A673 (cell line): Measurements from ENCODE around the gene CBX4. TPM values are rescaled to one million over a fixed set of nuclear protein-coding genes. Genes with fewer than 3 reads are reported as not detected.
A peak's percentile ranks its signal among the peaks of the same experiment; 100 is the strongest.

Experiments used
- BruUV-seq: library from RNA; stranded (reverse); fragments of 400-500 nt; replicated peaks from 2 replicates; lab custom pipeline; 2021; lab: Mats Ljungman, UMichigan
- CTCF ChIA-PET: fragments of 300-600 bp; sonication (Branson Sonifier 250); formaldehyde crosslinking; loops from one replicate; lab custom pipeline; 2022; ENCODE audit warnings: antibody characterized with exemption; lab: Charles Lee
- POLR2A ChIA-PET: fragments of 300-600 bp; sonication (Branson Sonifier 250); formaldehyde crosslinking; loops from one replicate; lab custom pipeline; 2022; ENCODE audit warnings: antibody characterized with exemption; ENCODE audit not compliant: low non-redundant PET; lab: Charles Lee
- DNase-seq: peaks from one replicate; pipeline ENCODE4 v3.0.0-alpha.2; 2015; ENCODE audit warnings: low spot score
- H3K27ac ChIP-seq: fragments of 200-600 bp; sonication (generic); 2 replicates; pipeline ENCODE4 v1.5.1; 2016; ENCODE audit warnings: mixed run types, low read depth, mild to moderate bottlenecking, mixed read lengths, antibody characterized with exemption, low read length; ENCODE audit not compliant: poor library complexity, severe bottlenecking
- H3K27me3 ChIP-seq: fragments of 200-600 bp; sonication (generic); replicated peaks from 2 replicates; pipeline ENCODE4 v1.6.1; 2017; ENCODE audit warnings: mixed run types, low read depth, mild to moderate bottlenecking, mixed read lengths, antibody characterized with exemption, low read length; ENCODE audit not compliant: insufficient read depth, poor library complexity
- H3K36me3 ChIP-seq: fragments of 200-600 bp; sonication (generic); 2 replicates; pipeline ENCODE4 v1.6.1; 2016; ENCODE audit warnings: mixed run types, mild to moderate bottlenecking, mixed read lengths, antibody characterized with exemption, low read length; ENCODE audit not compliant: insufficient read depth, poor library complexity, severe bottlenecking
- H3K4me1 ChIP-seq: fragments of 200-600 bp; sonication (generic); 2 replicates; pipeline ENCODE4 v1.6.1; 2017; ENCODE audit warnings: mixed run types, mild to moderate bottlenecking, mixed read lengths, antibody characterized with exemption, low read length; ENCODE audit not compliant: insufficient read depth, poor library complexity, severe bottlenecking
- H3K4me3 ChIP-seq: fragments of 200-600 bp; sonication (generic); 2 replicates; pipeline ENCODE4 v1.5.1; 2016; ENCODE audit warnings: low read depth, mixed run types, mild to moderate bottlenecking, mixed read lengths, low read length; ENCODE audit not compliant: poor library complexity, severe bottlenecking
- H3K9me3 ChIP-seq: fragments of 200-600 bp; sonication (generic); 2 replicates; pipeline ENCODE4 v1.6.1; 2016; ENCODE audit warnings: mixed run types, low read depth, mild to moderate bottlenecking, mixed read lengths, antibody characterized with exemption, low read length; ENCODE audit not compliant: poor library complexity, severe bottlenecking
- CTCF ChIP-seq: fragments of 300-800, 200-600 bp; sonication (generic); conservative IDR thresholded peaks from 2 replicates; pipeline ENCODE4 v1.5.1; 2017; ENCODE audit warnings: low read depth, mild to moderate bottlenecking, antibody characterized with exemption, low read length, moderate library complexity, mixed read lengths
- EZH2 ChIP-seq: fragments of 200-600 bp; sonication (generic); IDR thresholded peaks from 2 replicates; pipeline ENCODE4 v1.6.1; 2017; ENCODE audit warnings: borderline replicate concordance, low read depth, mild to moderate bottlenecking, mixed read lengths, antibody characterized with exemption, low read length; ENCODE audit not compliant: poor library complexity, severe bottlenecking
- intact Hi-C: fragments of 100-400 bp; cut with micrococcal nuclease; formaldehyde crosslinking; loops from one replicate; pipeline ENCODE4 v1.10.0; 2022; ENCODE audit not compliant: unreplicated experiment
- total RNA-seq: library from RNA; stranded (reverse); gene quantifications from 2 replicates; pipeline ENCODE4 v1.2.3, GENCODE V29; 2021

Gene CBX4
- total RNA-seq, 1 experiment from 2014 or later = 42.6 TPM

DNA sequence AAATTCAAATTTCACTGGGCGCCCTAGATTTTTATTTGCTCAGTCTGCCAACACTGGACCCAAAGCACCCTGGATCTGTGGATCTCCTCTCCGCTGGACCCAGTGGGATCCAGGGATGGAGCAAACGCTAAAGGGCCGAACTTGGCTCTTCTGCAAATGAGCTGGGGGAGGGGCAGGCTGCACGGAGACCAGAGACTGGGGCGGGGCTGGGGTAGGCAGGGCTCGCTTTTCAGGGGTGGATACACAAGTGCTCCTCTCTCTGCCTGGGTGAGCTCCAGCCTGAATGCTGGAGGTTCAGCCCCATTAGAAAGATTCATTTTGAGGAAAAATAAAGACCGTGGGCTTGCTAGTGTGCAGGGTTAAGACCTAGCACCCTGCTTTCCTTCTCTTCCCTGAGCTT, 8.9 kb downstream of the CBX4 start:
- Histone ChIP-seq H3K9me3 (no peaks in the 10 kb centered on the region), H3K4me1 (peaks cover 91% of the 10 kb centered on the region), H3K27ac (no peak overlapping the region), H3K4me3 (no peak overlapping the region), H3K27me3 (no peaks in the 10 kb centered on the region), H3K36me3 (peaks cover 19% of the 10 kb centered on the region)
- POLR2A ChIA-PET = no interaction called here
- BruUV-seq = no TSS peak
- intact Hi-C loops = loop anchor here (10.0 kb wide), 1 partner anchor 86 kb away; no protein-coding TSS in a partner anchor
- no peak for TF ChIP-seq CTCF
- TF ChIP-seq EZH2 = no peak
- DNase-seq = no peak
- CTCF ChIA-PET = no interaction called here

- ChIA-PET CTCF (interaction anchor here (0.7 kb wide), 1 partner anchor 16 kb away, joined by 3 read pairs; no protein-coding TSS in a partner anchor), POLR2A (interaction anchor here (0.6 kb wide), 1 partner anchor 19 kb away, joined by 4 read pairs; no protein-coding TSS in a partner anchor)
- Histone ChIP-seq H3K27ac (peak overlapping the region; percentile 66), H3K4me3 (no peak overlapping the region), H3K36me3 (peaks cover 10% of the 10 kb centered on the region), H3K9me3 (no peaks in the 10 kb centered on the region), H3K4me1 (peaks cover 89% of the 10 kb centered on the region), H3K27me3 (no peaks in the 10 kb centered on the region)
- DNase-seq = no peak
- TF ChIP-seq CTCF = no peak
- no peak for TF ChIP-seq EZH2
- BruUV-seq = no TSS peak
- intact Hi-C loops = no loop called here
These were observed 9.8 kb downstream of the CBX4 start for GRCh38 chr17:79829457-79829856.

DNA sequence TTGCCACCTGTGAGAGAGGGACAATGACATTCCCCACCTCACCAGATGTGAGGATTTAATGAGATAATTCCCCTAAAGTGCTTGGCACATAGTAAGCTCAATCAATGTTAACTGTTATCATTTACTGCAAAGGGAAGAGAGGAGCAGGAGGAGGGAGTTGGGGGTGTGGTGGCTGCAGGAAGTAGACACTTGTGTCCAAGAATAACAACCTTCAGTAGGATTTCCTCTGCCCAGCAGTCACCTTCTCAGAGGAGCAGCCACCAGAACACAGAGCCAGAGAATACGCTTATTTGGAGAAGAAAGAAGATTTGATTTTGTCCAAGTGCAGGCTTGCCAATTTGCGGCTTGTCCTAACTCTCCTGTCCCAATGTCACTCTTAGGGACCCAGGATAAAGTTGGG, 10.2 kb downstream of the CBX4 start:
- no TSS peak for BruUV-seq
- intact Hi-C loops = no loop called here
- ChIA-PET CTCF (interaction anchor here (0.6 kb wide), 1 partner anchor 18 kb away, joined by 5 read pairs; no protein-coding TSS in a partner anchor), POLR2A (interaction anchor here (0.6 to 0.8 kb wide), 2 partner anchors 10 to 19 kb away, joined by 3 to 4 read pairs; partner anchors contain the start of gene CBX4)
- peak; percentile 60 for DNase-seq
- Histone ChIP-seq H3K27me3 (no peaks in the 10 kb centered on the region), H3K36me3 (peaks cover 6% of the 10 kb centered on the region), H3K4me1 (peaks cover 87% of the 10 kb centered on the region), H3K4me3 (no peak overlapping the region), H3K27ac (peak overlapping the region; percentile 66), H3K9me3 (no peaks in the 10 kb centered on the region)
- no peak for TF ChIP-seq EZH2
- TF ChIP-seq CTCF = no peak
